ENCODE results near the gene TMEM217.
"Not testable (repeated sequence)": the region's sequence is repeated elsewhere in the genome, so short reads cannot be mapped to it uniquely, and the experiment has no call there.

TMEM217 gene

DNA sequence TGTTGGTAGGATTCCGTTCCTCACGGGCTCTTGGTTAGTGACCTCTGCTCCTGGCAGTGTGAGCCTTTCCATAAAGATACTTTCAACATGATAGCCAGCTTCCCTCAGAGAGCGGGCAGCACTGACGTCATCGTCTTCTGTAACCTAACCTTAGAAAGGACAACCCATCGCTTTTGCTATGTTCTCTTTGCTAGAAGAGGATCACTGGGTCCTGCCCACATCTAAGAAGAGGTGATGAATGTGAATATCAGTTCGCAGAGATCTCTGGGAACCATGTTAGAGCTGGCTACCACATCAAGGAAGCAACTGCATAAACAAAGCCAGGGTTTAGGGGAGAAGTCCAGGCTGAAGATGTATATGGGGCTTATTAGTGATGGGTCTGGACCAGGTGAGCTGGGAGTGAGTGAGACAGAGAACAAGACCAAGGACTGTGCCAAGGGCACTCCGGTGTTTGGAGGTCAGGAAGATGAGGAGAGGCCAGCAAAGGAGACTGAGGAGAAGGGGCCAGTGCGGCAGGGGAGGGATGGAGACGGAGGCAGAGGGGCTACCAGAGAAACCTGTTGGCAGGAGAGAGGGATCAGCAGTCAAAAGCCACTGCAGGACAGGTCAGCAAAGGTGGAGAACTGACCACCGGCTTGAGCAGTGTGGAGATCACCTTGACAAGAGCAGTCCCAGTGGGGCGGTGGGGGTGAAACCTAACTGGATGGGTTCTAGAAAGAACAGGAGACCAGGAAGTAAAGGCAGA lies 48.3 kb downstream of the TMEM217 start:
- DNase-seq = no peak

DNA sequence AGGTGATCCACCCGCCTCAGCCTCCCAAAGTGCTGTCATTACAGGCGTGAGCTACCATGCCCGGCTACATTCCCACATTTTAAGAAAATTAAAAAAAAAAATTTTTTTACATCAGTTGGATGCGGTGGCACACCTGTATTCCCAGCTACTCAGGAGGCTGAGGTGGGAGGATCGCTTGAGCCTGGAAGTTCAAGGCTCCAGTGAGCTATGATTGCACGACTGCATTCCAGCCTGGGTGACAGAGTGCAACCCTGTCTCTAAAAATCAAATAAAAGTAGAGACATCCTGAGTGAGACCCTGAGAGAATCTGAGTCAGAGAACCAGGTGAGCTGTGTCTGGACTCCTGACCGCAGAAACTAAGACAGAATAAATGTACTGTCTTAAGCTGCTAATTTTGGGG lies 49.2 kb downstream of the TMEM217 start:
- DNase-seq = no peak

DNA sequence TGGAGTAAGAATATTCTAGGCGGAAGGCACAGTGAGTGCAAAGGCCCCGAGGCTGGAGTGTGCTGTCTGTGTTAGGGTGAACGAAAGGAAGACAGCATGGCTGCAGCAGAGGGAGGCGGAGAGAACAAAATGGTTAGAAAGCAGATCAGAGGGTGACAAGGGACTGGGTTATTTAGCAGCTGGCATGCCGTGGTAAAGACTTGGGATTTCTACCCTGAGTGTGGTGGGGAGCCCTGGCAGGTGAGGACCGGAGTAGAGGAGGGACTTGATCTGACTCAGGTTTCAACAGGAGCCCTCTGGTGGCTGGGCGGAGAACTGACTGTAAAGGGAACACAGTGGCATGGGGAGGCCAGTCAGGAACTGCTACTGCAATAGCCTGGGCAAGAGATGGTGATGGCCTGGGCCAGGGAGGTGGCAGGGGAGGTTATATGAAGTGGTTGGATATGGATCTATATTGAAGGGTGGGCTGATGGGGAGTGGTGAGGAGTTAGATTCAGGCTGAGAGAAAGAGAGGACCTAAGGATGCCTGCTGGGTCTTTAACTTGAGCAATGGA lies 50.0 kb downstream of the TMEM217 start:
- DNase-seq = peak; percentile 87 to 90

DNA sequence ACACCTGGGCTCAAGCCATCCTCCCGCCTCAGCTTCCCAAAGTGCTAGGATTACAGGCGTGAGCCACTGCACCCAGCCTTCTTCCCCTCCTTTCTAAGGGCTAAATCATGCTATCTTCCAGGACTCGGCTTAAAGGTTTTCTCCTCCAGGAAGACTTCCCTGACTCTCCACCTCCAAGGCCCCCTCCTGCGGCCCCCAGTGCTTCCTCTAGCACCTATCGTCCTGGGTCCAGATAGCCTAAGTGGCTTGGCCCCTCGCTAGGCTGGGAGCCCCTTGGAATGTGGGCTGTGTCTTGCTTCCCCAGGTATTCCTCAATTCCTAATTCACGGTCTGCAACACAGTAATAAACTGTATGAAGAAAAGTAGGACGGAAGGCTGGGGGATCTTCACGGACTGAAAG lies 51.3 kb downstream of the TMEM217 start:
- no peak for DNase-seq

DNA sequence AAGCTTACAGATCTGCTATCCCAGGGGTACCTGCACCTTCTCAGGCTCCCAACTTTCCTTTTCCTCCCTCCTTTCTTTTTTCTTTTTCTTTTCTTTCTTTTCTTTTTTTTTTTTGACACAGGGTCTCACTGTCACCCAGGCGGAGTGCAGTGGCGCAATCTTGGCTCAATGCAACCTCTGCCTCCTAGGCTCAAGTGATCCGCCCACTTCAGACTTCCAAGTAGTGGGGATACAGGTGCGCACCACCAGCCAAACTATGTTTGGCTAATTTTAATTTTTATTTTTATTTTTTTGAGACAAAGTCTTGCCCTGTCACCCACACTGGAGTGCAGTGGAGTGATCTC lies 52.0 kb downstream of the TMEM217 start:
- DNase-seq = no peak

DNA sequence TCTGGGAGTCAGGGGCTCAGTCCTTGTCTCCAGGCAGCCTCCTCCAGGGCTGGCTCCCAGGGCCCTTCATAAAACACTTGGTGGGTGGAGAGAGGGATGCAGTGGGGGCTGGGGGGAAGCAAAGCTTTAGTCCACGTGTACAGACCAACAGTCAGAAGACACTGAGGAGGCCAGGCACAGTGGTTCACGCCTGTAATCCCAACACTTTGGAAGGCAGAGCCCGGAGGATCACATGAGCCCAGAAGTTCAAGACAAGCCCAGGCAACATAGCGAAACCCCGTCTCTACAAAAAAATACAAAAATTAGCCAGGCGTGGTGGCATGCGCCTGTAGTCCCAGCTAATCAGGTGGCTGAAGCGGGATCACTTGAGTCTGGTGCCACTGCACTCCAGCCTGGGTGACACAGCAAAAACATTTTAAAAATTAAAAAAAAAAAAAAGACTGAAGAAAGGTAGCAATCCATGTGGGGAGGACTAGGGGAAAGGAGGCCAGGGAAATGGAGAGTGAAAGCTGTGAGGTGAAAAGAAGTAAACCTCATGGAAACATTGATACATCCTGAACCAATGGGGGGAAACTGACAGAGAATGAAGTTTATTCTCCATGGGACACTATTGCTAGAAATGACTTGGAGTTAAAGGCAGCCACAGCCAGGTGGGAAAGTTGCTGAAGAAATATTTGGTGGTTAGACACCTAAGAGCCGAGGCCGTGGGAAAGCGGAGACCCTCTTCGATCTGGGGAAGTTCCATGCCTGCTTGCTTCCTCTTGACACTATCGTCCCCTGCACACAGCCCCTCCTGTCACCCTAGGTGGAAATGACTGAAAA lies 52.6 kb downstream of the TMEM217 start:
- no peak for DNase-seq

- DNase-seq = no peak
Measured at GRCh38 chr6:37204014-37204751, 53.8 kb downstream of the TMEM217 start.

DNA sequence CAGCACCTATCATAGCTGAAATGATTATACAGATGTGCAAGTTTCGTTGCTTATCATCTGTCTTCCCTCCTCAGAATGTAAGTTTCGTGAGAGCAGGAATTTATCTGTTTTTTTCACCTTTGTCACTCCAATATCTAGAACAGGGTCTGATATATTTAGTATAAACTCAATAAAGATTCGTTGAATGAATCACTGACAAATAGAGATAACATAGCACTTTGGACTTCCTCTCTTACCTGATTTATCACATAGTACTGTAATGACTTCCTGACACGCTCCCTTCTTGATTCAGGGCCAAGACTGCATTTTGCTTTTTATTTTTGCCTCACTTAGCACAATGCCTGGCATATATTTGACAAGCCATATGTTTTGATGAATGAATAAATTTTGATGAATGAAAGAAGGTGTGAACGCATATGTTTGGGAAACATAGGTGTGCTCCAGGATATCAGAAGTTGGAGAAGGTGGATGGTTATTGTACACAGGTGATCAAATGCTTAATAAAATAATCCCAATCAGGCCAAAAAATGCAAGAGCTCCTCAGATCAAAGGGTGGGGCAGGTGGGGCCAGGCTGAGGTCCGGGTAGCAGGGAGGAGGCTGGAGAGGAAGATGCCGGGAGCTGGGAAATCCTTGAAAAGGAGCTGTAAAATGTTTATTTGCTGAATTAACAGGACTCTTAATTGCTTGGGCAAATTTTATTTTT lies 55.0 kb downstream of the TMEM217 start:
- DNase-seq = no peak

GRCh38 chr6:37201726-37202125 lies 56.2 kb downstream of the TMEM217 start:
- no peak for DNase-seq

- no peak for DNase-seq
Measured at GRCh38 chr6:37200085-37200484, 57.9 kb downstream of the TMEM217 start.

- DNase-seq = not testable (repeated sequence)
Measured at GRCh38 chr6:37196451-37196850, 61.5 kb downstream of the TMEM217 start.

- not testable (repeated sequence) for DNase-seq
Measured at GRCh38 chr6:37194886-37195285, 63.1 kb downstream of the TMEM217 start.

DNA sequence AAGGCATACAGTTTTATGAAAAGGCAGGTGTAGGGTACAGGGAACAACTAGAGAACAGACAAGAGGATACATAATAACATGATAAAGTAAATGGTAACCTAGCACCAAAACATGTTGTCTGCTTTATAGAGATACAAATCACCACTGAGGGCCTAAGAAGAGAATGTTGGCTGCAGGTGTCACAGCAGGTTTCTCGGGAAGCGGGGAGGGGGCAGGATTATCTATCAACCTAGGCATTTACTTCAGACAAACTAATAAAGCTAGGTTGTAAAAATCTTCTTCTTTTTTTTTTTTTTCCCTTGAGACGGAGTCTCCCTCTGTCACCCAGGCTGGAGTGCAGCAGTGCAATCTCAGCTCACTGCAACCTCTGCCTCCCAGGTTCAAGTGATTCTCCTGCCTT lies 65.3 kb downstream of the TMEM217 start:
- no peak for DNase-seq

GRCh38 chr6:37190159-37190535 lies 67.8 kb downstream of the TMEM217 start:
- DNase-seq = no peak

GRCh38 chr6:37188962-37189510 lies 68.9 kb downstream of the TMEM217 start:
- DNase-seq = no peak

GRCh38 chr6:37187321-37188022 lies 70.5 kb downstream of the TMEM217 start:
- DNase-seq = no peak

DNA sequence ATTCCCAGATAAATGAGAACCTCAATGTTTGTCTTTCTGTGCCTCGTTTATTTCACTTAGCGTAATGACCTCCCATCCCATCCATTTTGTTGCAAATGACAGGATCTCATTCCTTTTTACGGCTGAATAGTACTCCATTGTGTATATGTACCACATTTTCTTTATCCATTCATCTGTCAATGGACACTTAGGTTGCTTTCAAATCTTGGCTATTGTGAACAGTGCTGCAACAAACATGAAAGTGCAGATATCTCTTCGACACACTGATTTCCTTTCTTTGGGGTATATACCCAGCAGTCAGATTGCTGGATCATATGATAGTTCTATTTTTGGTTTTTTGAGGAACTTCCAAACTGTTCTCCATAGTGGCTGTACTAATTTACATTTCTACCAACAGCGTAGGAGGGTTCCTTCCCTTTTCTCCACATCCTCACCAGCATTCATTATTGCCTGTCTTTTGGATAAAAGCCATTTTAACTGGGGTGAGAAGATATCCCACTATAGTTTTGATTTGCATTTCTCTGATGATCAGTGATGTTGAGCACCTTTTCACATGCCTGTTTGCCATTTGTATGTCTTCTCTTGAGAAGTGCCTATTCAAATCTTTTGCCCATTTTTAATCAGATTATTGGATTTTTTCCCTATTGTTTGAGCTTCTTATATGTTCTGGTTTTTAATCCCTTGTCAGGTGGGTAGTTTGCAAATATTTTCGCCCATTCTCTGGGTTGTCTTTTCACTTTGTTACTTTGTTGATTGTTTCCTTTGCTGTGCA lies 71.8 kb downstream of the TMEM217 start:
- DNase-seq = not testable (repeated sequence)

- no peak for DNase-seq
Measured at GRCh38 chr6:37182736-37183590, 75.0 kb downstream of the TMEM217 start.

DNA sequence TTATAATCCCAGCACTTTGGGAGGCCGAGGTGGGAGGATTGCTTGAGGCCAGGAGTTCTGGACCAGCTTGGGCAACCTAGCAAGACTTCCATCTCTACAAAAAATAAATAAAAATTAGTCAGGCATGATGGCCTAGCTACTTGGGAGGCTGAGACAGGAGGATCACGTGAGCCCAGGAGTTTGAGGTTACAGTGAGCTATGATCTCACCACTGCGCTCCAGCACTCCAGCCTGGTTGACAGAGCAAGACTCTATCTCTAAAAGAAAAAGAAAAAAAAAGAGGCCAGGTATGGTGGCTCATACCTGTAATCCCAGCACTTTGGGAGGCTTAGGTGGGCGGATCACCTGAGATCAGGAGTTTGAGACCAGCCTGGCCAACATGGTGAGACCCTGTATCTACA lies 77.3 kb downstream of the TMEM217 start:
- DNase-seq = not testable (repeated sequence)

GRCh38 chr6:37180075-37180474 lies 77.9 kb downstream of the TMEM217 start:
- no peak for DNase-seq

Data from stimulated activated CD4-positive, alpha-beta T cell treated with anti-CD3 and anti-CD28 coated beads, Interleukin-2, amount 100 ng/mL, for 48 hours (primary cell).